Karpas-422 (cell line): ENCODE results near the gene SPDYE5. TPM values are rescaled to one million over a fixed set of nuclear protein-coding genes. Genes with fewer than 3 reads are reported as not detected.
"Not testable (repeated sequence)": the region's sequence is repeated elsewhere in the genome, so short reads cannot be mapped to it uniquely, and the experiment has no call there.

ENCODE experiments used
- DNase-seq: peaks from one replicate; pipeline ENCODE4 v3.0.0-alpha.2; 2015
- H2AFZ ChIP-seq: fragments of 200-600 bp; sonication (generic); 2 replicates; pipeline ENCODE4 v1.6.1; 2014; ENCODE audit warnings: antibody characterized with exemption, low read length, mixed read lengths
- H3K27ac ChIP-seq: fragments of 200-600 bp; sonication (generic); 2 replicates; pipeline ENCODE4 v1.5.1; 2014; ENCODE audit warnings: mild to moderate bottlenecking, low read length, moderate library complexity
- H3K27me3 ChIP-seq: fragments of 200-600 bp; sonication (generic); 2 replicates; pipeline ENCODE4 v1.6.1; 2014; ENCODE audit warnings: low read length, mixed read lengths
- H3K36me3 ChIP-seq: fragments of 200-600 bp; sonication (generic); 2 replicates; pipeline ENCODE4 v1.6.1; 2014; ENCODE audit warnings: low read length, mixed read lengths; ENCODE audit not compliant: insufficient read depth
- H3K4me1 ChIP-seq: fragments of 200-600 bp; sonication (generic); 2 replicates; pipeline ENCODE4 v1.6.1; 2014; ENCODE audit warnings: mild to moderate bottlenecking, low read length, mixed read lengths
- H3K4me2 ChIP-seq: fragments of 200-600 bp; sonication (generic); 2 replicates; pipeline ENCODE4 v1.6.1; 2014; ENCODE audit warnings: low read length, low read depth, mild to moderate bottlenecking; ENCODE audit not compliant: poor library complexity, severe bottlenecking
- H3K4me3 ChIP-seq: fragments of 200-600 bp; sonication (generic); 2 replicates; pipeline ENCODE4 v1.5.1; 2014; ENCODE audit warnings: mild to moderate bottlenecking, antibody characterized with exemption, low read length, mixed read lengths
- H3K79me2 ChIP-seq: fragments of 200-600 bp; sonication (generic); 2 replicates; pipeline ENCODE4 v1.6.1; 2014; ENCODE audit warnings: mild to moderate bottlenecking, low read length, mixed read lengths
- H3K9ac ChIP-seq: fragments of 200-600 bp; sonication (generic); 2 replicates; pipeline ENCODE4 v1.6.0; 2014; ENCODE audit warnings: low read length
- H3K9me2 ChIP-seq: fragments of 200-600 bp; sonication (generic), shearing (Covaris generic); replicated peaks from 2 replicates; pipeline ENCODE4 v1.6.0; 2014; ENCODE audit warnings: mild to moderate bottlenecking, low read length, moderate library complexity; ENCODE audit not compliant: insufficient read depth
- H3K9me3 ChIP-seq: fragments of 300-700, 200-600 bp; sonication (generic); 2 replicates; pipeline ENCODE4 v1.6.1; 2014; ENCODE audit warnings: low read length, mixed read lengths
- H4K20me1 ChIP-seq: fragments of 200-600 bp; sonication (generic); 2 replicates; pipeline ENCODE4 v1.6.1; 2014; ENCODE audit warnings: mild to moderate bottlenecking, antibody characterized with exemption, low read length, low read depth; ENCODE audit not compliant: insufficient read depth
- total RNA-seq: library from RNA; depleted of rRNA; stranded (reverse); fragments of >200 nt; shearing (Covaris generic); gene quantifications from 2 replicates; pipeline ENCODE4 v1.2.3, GENCODE V29; 2014; ENCODE audit warnings: low replicate concordance; rRNA removed

SPDYE5 gene
- not detected in 2 replicates for total RNA-seq

- DNase-seq, H3K9me3 ChIP-seq, H4K20me1 ChIP-seq, H3K9me2 ChIP-seq, H3K36me3 ChIP-seq, H2AFZ ChIP-seq, H3K4me3 ChIP-seq, H3K4me1 ChIP-seq, H3K27me3 ChIP-seq, H3K4me2 ChIP-seq, H3K27ac ChIP-seq, H3K79me2 ChIP-seq, H3K9ac ChIP-seq: not testable (repeated sequence)
Observed at GRCh38 chr7:75492020-75492419, at the start of gene SPDYE5. SPDYE5 (plus strand) TSS chr7:75492320; CDS start chr7:75494048, 1,728 bp downstream.

GRCh38 chr7:75442465-75443111 lies 49.5 kb upstream of the SPDYE5 start:
- H4K20me1 ChIP-seq, H3K79me2 ChIP-seq, H2AFZ ChIP-seq, H3K27ac ChIP-seq, H3K27me3 ChIP-seq, H3K9me3 ChIP-seq, H3K4me1 ChIP-seq, H3K9me2 ChIP-seq: not testable (repeated sequence)
- Histone ChIP-seq H3K4me2 (peak overlapping the region; percentile 55), H3K36me3 (peaks cover 21% of the 10 kb centered on the region), H3K9ac (peak overlapping the region; percentile 63), H3K4me3 (peak overlapping the region; percentile 62; the same call in 1 of the 2 replicates)
- DNase-seq: peak; percentile 39

GRCh38 chr7:75449946-75450345 lies 42.2 kb upstream of the SPDYE5 start:
- H3K79me2 ChIP-seq, H3K4me1 ChIP-seq, H3K27me3 ChIP-seq, H3K9ac ChIP-seq, H3K27ac ChIP-seq, H3K4me3 ChIP-seq, H4K20me1 ChIP-seq, H3K9me3 ChIP-seq, DNase-seq, H3K4me2 ChIP-seq, H3K36me3 ChIP-seq, H3K9me2 ChIP-seq, H2AFZ ChIP-seq: not testable (repeated sequence)

GRCh38 chr7:75452494-75452955 lies 39.6 kb upstream of the SPDYE5 start:
- not testable (repeated sequence) for H3K36me3 ChIP-seq, H3K9me3 ChIP-seq, H3K4me3 ChIP-seq, H3K9me2 ChIP-seq, H3K27me3 ChIP-seq, H3K79me2 ChIP-seq, H3K4me2 ChIP-seq, H2AFZ ChIP-seq, H3K4me1 ChIP-seq, H3K27ac ChIP-seq, H3K9ac ChIP-seq, H4K20me1 ChIP-seq, DNase-seq

- H3K4me3 ChIP-seq, H3K4me2 ChIP-seq, H3K9ac ChIP-seq, H3K27me3 ChIP-seq, DNase-seq, H3K9me3 ChIP-seq, H2AFZ ChIP-seq, H3K4me1 ChIP-seq, H3K9me2 ChIP-seq, H3K36me3 ChIP-seq, H3K27ac ChIP-seq, H4K20me1 ChIP-seq, H3K79me2 ChIP-seq: not testable (repeated sequence)
Observed at GRCh38 chr7:75456403-75456802, 35.7 kb upstream of the SPDYE5 start.

GRCh38 chr7:75458034-75458433 lies 34.1 kb upstream of the SPDYE5 start:
- not testable (repeated sequence) for H3K36me3 ChIP-seq, H3K9ac ChIP-seq, DNase-seq, H3K9me3 ChIP-seq, H3K27ac ChIP-seq, H3K4me1 ChIP-seq, H2AFZ ChIP-seq, H3K79me2 ChIP-seq, H4K20me1 ChIP-seq, H3K9me2 ChIP-seq, H3K4me2 ChIP-seq, H3K27me3 ChIP-seq, H3K4me3 ChIP-seq

- not testable (repeated sequence) for H3K4me3 ChIP-seq, H3K79me2 ChIP-seq, H3K4me2 ChIP-seq, DNase-seq, H3K27me3 ChIP-seq, H2AFZ ChIP-seq, H3K36me3 ChIP-seq, H3K9ac ChIP-seq, H4K20me1 ChIP-seq, H3K27ac ChIP-seq, H3K4me1 ChIP-seq, H3K9me2 ChIP-seq, H3K9me3 ChIP-seq
Observed at GRCh38 chr7:75460541-75460940, 31.6 kb upstream of the SPDYE5 start.

GRCh38 chr7:75470166-75470565 lies 22.0 kb upstream of the SPDYE5 start:
- H3K4me1 ChIP-seq, H3K9ac ChIP-seq, H3K4me3 ChIP-seq, H3K27ac ChIP-seq, H3K4me2 ChIP-seq, H3K36me3 ChIP-seq, H2AFZ ChIP-seq, DNase-seq, H3K9me2 ChIP-seq, H3K27me3 ChIP-seq, H4K20me1 ChIP-seq, H3K9me3 ChIP-seq, H3K79me2 ChIP-seq: not testable (repeated sequence)

GRCh38 chr7:75477457-75477856 lies 14.7 kb upstream of the SPDYE5 start:
- peaks cover 20% of the 10 kb centered on the region for H3K79me2 ChIP-seq
- H3K27me3 ChIP-seq, H3K4me1 ChIP-seq, H3K4me3 ChIP-seq, H3K27ac ChIP-seq, H3K36me3 ChIP-seq, DNase-seq, H3K9ac ChIP-seq, H2AFZ ChIP-seq, H3K9me3 ChIP-seq, H4K20me1 ChIP-seq, H3K4me2 ChIP-seq, H3K9me2 ChIP-seq: not testable (repeated sequence)
